ENCODE data around the gene WIPF3. TPM values are rescaled to one million over a fixed set of nuclear protein-coding genes. Genes with fewer than 3 reads are reported as not detected.

Gene WIPF3
- polyA plus RNA-seq, result 21.9 TPM
- long read RNA-seq, donor 1, partial matches to known transcripts, result 10 of 10 reads
- long read RNA-seq, donor 1, other reads (novel, unspliced or antisense), result 0 of 10 reads
- long read RNA-seq, donor 2, full-length matches to known transcripts, result 2 of 2 reads
- long read RNA-seq, donor 2, partial matches to known transcripts, result 0 of 2 reads
- long read RNA-seq, donor 2, other reads (novel, unspliced or antisense), result 0 of 2 reads
- long read RNA-seq, donor 3, full-length matches to known transcripts, result 3 of 15 reads
- long read RNA-seq, donor 3, partial matches to known transcripts, result 12 of 15 reads
- long read RNA-seq, donor 3, other reads (novel, unspliced or antisense), result 0 of 15 reads
- long read RNA-seq, donor 4, result 0 reads
- long read RNA-seq, donor 5, full-length matches to known transcripts, result 1 of 1 reads
- long read RNA-seq, donor 5, partial matches to known transcripts, result 0 of 1 reads
- long read RNA-seq, donor 5, other reads (novel, unspliced or antisense), result 0 of 1 reads
- long read RNA-seq, donor 6, full-length matches to known transcripts, result 2 of 14 reads
- long read RNA-seq, donor 6, partial matches to known transcripts, result 12 of 14 reads
- long read RNA-seq, donor 6, other reads (novel, unspliced or antisense), result 0 of 14 reads
- long read RNA-seq, donor 7, result 0 reads
- long read RNA-seq, donor 8, partial matches to known transcripts, result 48 of 48 reads
- long read RNA-seq, donor 8, other reads (novel, unspliced or antisense), result 0 of 48 reads
- long read RNA-seq, donor 9, partial matches to known transcripts, result 5 of 5 reads
- long read RNA-seq, donor 9, other reads (novel, unspliced or antisense), result 0 of 5 reads
- long read RNA-seq, donor 10, partial matches to known transcripts, result 57 of 57 reads
- long read RNA-seq, donor 10, other reads (novel, unspliced or antisense), result 0 of 57 reads
- long read RNA-seq, donor 11, result 0 reads

- peak; percentile 80 to 93 for DNase-seq
- no peaks in the 10 kb centered on the region for H3K9me3 ChIP-seq (ENCODE audit: control insufficient read depth, low read depth, low read length)
- H3K27ac ChIP-seq (ENCODE audit: low read length), result peak within 1 kb of the TSS; percentile 67
- H3K27me3 ChIP-seq (ENCODE audit: control insufficient read depth, insufficient read depth, low read length), result peaks cover 19% of the 10 kb centered on the region
- WGBS (ENCODE audit: insufficient coverage, low lambda C conversion rate), result no CpG with 5 or more reads among the region's 99 CpGs
- H3K4me1 ChIP-seq (ENCODE audit: control insufficient read depth, insufficient read depth, low read length), result peaks cover 16% of the 10 kb centered on the region
- peak within 1 kb of the TSS; percentile 63 for H3K4me3 ChIP-seq (ENCODE audit: low read length)
- no peaks in the 10 kb centered on the region for H3K36me3 ChIP-seq (ENCODE audit: control insufficient read depth, insufficient read depth, low read length)
These were observed at the start of gene WIPF3 for GRCh38 chr7:29806208-29806994. WIPF3 (plus strand) TSS chr7:29806508; CDS start chr7:29834725, 28,217 bp downstream.

GRCh38 chr7:29763266-29763665 is 43.0 kb upstream of the WIPF3 start:
- no peak overlapping the region for H3K27ac ChIP-seq (ENCODE audit: low read length)
- no peaks in the 10 kb centered on the region for H3K4me1 ChIP-seq (ENCODE audit: control insufficient read depth, insufficient read depth, low read length)
- H3K9me3 ChIP-seq (ENCODE audit: control insufficient read depth, low read depth, low read length), result no peaks in the 10 kb centered on the region
- H3K4me3 ChIP-seq (ENCODE audit: low read length), result no peak overlapping the region
- WGBS (ENCODE audit: insufficient coverage, low lambda C conversion rate), result no CpG with 5 or more reads among the region's 1 CpG
- no peaks in the 10 kb centered on the region for H3K36me3 ChIP-seq (ENCODE audit: control insufficient read depth, insufficient read depth, low read length)
- no peak for DNase-seq
- H3K27me3 ChIP-seq (ENCODE audit: control insufficient read depth, insufficient read depth, low read length), result no peaks in the 10 kb centered on the region

GRCh38 chr7:29764227-29764626 is 42.1 kb upstream of the WIPF3 start:
- no peaks in the 10 kb centered on the region for H3K36me3 ChIP-seq (ENCODE audit: control insufficient read depth, insufficient read depth, low read length)
- no peaks in the 10 kb centered on the region for H3K9me3 ChIP-seq (ENCODE audit: control insufficient read depth, low read depth, low read length)
- no peak overlapping the region for H3K27ac ChIP-seq (ENCODE audit: low read length)
- no peak overlapping the region for H3K4me3 ChIP-seq (ENCODE audit: low read length)
- peak; percentile 12 to 18 for DNase-seq
- no peaks in the 10 kb centered on the region for H3K27me3 ChIP-seq (ENCODE audit: control insufficient read depth, insufficient read depth, low read length)
- no CpG with 5 or more reads among the region's 2 CpGs for WGBS (ENCODE audit: insufficient coverage, low lambda C conversion rate)
- H3K4me1 ChIP-seq (ENCODE audit: control insufficient read depth, insufficient read depth, low read length), result no peaks in the 10 kb centered on the region

- H3K27ac ChIP-seq (ENCODE audit: low read length), result no peak overlapping the region
- no CpG with 5 or more reads among the region's 5 CpGs for WGBS (ENCODE audit: insufficient coverage, low lambda C conversion rate)
- H3K36me3 ChIP-seq (ENCODE audit: control insufficient read depth, insufficient read depth, low read length), result no peaks in the 10 kb centered on the region
- H3K9me3 ChIP-seq (ENCODE audit: control insufficient read depth, low read depth, low read length), result no peaks in the 10 kb centered on the region
- no peak for DNase-seq
- no peaks in the 10 kb centered on the region for H3K27me3 ChIP-seq (ENCODE audit: control insufficient read depth, insufficient read depth, low read length)
- H3K4me1 ChIP-seq (ENCODE audit: control insufficient read depth, insufficient read depth, low read length), result no peaks in the 10 kb centered on the region
- no peak overlapping the region for H3K4me3 ChIP-seq (ENCODE audit: low read length)
These were observed 40.8 kb upstream of the WIPF3 start for GRCh38 chr7:29765490-29765889.

- no peaks in the 10 kb centered on the region for H3K27me3 ChIP-seq (ENCODE audit: control insufficient read depth, insufficient read depth, low read length)
- no peaks in the 10 kb centered on the region for H3K4me1 ChIP-seq (ENCODE audit: control insufficient read depth, insufficient read depth, low read length)
- no CpG with 5 or more reads among the region's 6 CpGs for WGBS (ENCODE audit: insufficient coverage, low lambda C conversion rate)
- no peaks in the 10 kb centered on the region for H3K9me3 ChIP-seq (ENCODE audit: control insufficient read depth, low read depth, low read length)
- H3K36me3 ChIP-seq (ENCODE audit: control insufficient read depth, insufficient read depth, low read length), result no peaks in the 10 kb centered on the region
- H3K4me3 ChIP-seq (ENCODE audit: low read length), result no peak overlapping the region
- no peak for DNase-seq
- no peak overlapping the region for H3K27ac ChIP-seq (ENCODE audit: low read length)
These were observed 35.9 kb upstream of the WIPF3 start for GRCh38 chr7:29770371-29770770.

- no peaks in the 10 kb centered on the region for H3K4me1 ChIP-seq (ENCODE audit: control insufficient read depth, insufficient read depth, low read length)
- H3K36me3 ChIP-seq (ENCODE audit: control insufficient read depth, insufficient read depth, low read length), result no peaks in the 10 kb centered on the region
- DNase-seq, result no peak
- WGBS (ENCODE audit: insufficient coverage, low lambda C conversion rate), result no CpG with 5 or more reads among the region's 4 CpGs
- no peaks in the 10 kb centered on the region for H3K27me3 ChIP-seq (ENCODE audit: control insufficient read depth, insufficient read depth, low read length)
- H3K27ac ChIP-seq (ENCODE audit: low read length), result no peak overlapping the region
- no peaks in the 10 kb centered on the region for H3K9me3 ChIP-seq (ENCODE audit: control insufficient read depth, low read depth, low read length)
- no peak overlapping the region for H3K4me3 ChIP-seq (ENCODE audit: low read length)
These were observed 35.1 kb upstream of the WIPF3 start for GRCh38 chr7:29771081-29771816.

- 80% methylated on average over 2 of the region's 2 CpGs for WGBS (ENCODE audit: insufficient coverage, low lambda C conversion rate)
- Histone ChIP-seq H3K36me3 (ENCODE audit: control insufficient read depth, insufficient read depth, low read length) (no peaks in the 10 kb centered on the region), H3K4me3 (ENCODE audit: low read length) (no peak overlapping the region), H3K27me3 (ENCODE audit: control insufficient read depth, insufficient read depth, low read length) (peaks cover 4% of the 10 kb centered on the region), H3K27ac (ENCODE audit: low read length) (no peak overlapping the region), H3K9me3 (ENCODE audit: control insufficient read depth, low read depth, low read length) (no peaks in the 10 kb centered on the region), H3K4me1 (ENCODE audit: control insufficient read depth, insufficient read depth, low read length) (no peaks in the 10 kb centered on the region)
- no peak for DNase-seq
These were observed 27.3 kb upstream of the WIPF3 start for GRCh38 chr7:29779017-29779416.

GRCh38 chr7:29780346-29780745 is 26.0 kb upstream of the WIPF3 start:
- Histone ChIP-seq H3K4me1 (ENCODE audit: control insufficient read depth, insufficient read depth, low read length) (no peaks in the 10 kb centered on the region), H3K36me3 (ENCODE audit: control insufficient read depth, insufficient read depth, low read length) (no peaks in the 10 kb centered on the region), H3K4me3 (ENCODE audit: low read length) (no peak overlapping the region), H3K9me3 (ENCODE audit: control insufficient read depth, low read depth, low read length) (no peaks in the 10 kb centered on the region), H3K27ac (ENCODE audit: low read length) (no peak overlapping the region), H3K27me3 (ENCODE audit: control insufficient read depth, insufficient read depth, low read length) (peaks cover 4% of the 10 kb centered on the region)
- WGBS (ENCODE audit: insufficient coverage, low lambda C conversion rate), result 100% methylated on average over 1 of the region's 2 CpGs
- no peak for DNase-seq

- WGBS (ENCODE audit: insufficient coverage, low lambda C conversion rate), result no CpG with 5 or more reads among the region's 2 CpGs
- Histone ChIP-seq H3K4me1 (ENCODE audit: control insufficient read depth, insufficient read depth, low read length) (no peaks in the 10 kb centered on the region), H3K4me3 (ENCODE audit: low read length) (no peak overlapping the region), H3K9me3 (ENCODE audit: control insufficient read depth, low read depth, low read length) (no peaks in the 10 kb centered on the region), H3K36me3 (ENCODE audit: control insufficient read depth, insufficient read depth, low read length) (no peaks in the 10 kb centered on the region), H3K27me3 (ENCODE audit: control insufficient read depth, insufficient read depth, low read length) (no peaks in the 10 kb centered on the region), H3K27ac (ENCODE audit: low read length) (no peak overlapping the region)
- no peak for DNase-seq
These were observed 22.6 kb upstream of the WIPF3 start for GRCh38 chr7:29783671-29784070.

Measured in large intestine (tissue), 12 donors.